SK-N-SH (cell line): Measurements from ENCODE around the gene COX4I1. TPM values are rescaled to one million over a fixed set of nuclear protein-coding genes. Genes with fewer than 3 reads are reported as not detected.

Source experiments
- CTCF ChIA-PET: fragments of 300-600, 350-600 bp; formaldehyde crosslinking; extraction: SDS; loops from one replicate; lab custom pipeline; 2021; lab: Yijun Ruan, JAX
- POLR2A ChIA-PET: fragments of 350-600 bp; sonication (Branson Sonifier 250); formaldehyde crosslinking; extraction: SDS; loops from one replicate; lab custom pipeline; 2020; ENCODE audit warnings: antibody characterized with exemption, inconsistent platforms; lab: Yijun Ruan, JAX
- DNase-seq: peaks from one replicate; pipeline ENCODE4 v3.0.0; 2012
- H2AFZ ChIP-seq: fragments of 200-600 bp; sonication (generic); 2 replicates; pipeline ENCODE4 v1.8.1; 2016; ENCODE audit warnings: antibody characterized with exemption, mild to moderate bottlenecking, low read depth
- H3F3A ChIP-seq: fragments of 200-600 bp; sonication (generic); replicated peaks from 2 replicates; pipeline ENCODE3; 2016; ENCODE audit warnings: antibody characterized with exemption, mild to moderate bottlenecking; ENCODE audit not compliant: insufficient read depth
- H3K27ac ChIP-seq, 2 experiments: fragments of 200-500 bp in 1 of 2; fragments of 200-600 bp in 1 of 2; sonication (Bioruptor generic) in 1 of 2; sonication (generic), shearing (Covaris generic) in 1 of 2; 2 replicates each; pipeline versions ENCODE4 v1.5.1 to v1.6.1; 2014 to 2016; ENCODE audit warnings: low read depth in 2 of 2, inconsistent platforms in 1 of 2, low read length in 1 of 2, mild to moderate bottlenecking in 1 of 2, mixed read lengths in 1 of 2
- H3K27me3 ChIP-seq: fragments of 200-600 bp; sonication (generic), shearing (Covaris generic); 2 replicates; pipeline ENCODE4 v1.6.1; 2016; ENCODE audit warnings: mixed run types; ENCODE audit not compliant: insufficient read depth
- H3K36me3 ChIP-seq, 2 experiments: fragments of 200-500 bp in 1 of 2; fragments of 200-600 bp in 1 of 2; sonication (Bioruptor generic) in 1 of 2; sonication (generic) in 1 of 2; replicated peaks in 1 of 2; 2 replicates each; pipeline versions ENCODE3 to v1.5.1; 2014 to 2016; ENCODE audit warnings: low read length in 1 of 2, mild to moderate bottlenecking in 1 of 2; ENCODE audit not compliant: insufficient read depth in 2 of 2, control insufficient read depth in 1 of 2
- H3K4me1 ChIP-seq, 2 experiments: fragments of 200-500 bp in 1 of 2; fragments of 200-600 bp in 1 of 2; sonication (Bioruptor generic) in 1 of 2; sonication (generic), shearing (Covaris generic) in 1 of 2; 2 replicates each; pipeline versions ENCODE4 v1.5.1 to v1.6.1; 2014 to 2016; ENCODE audit warnings: low read depth in 1 of 2, low read length in 1 of 2, mixed run types in 1 of 2; ENCODE audit not compliant: insufficient read depth in 2 of 2, control insufficient read depth in 1 of 2
- H3K4me2 ChIP-seq: fragments of 200-600 bp; sonication (generic), shearing (Covaris generic); 2 replicates; pipeline ENCODE4 v1.6.1; 2017; ENCODE audit warnings: mixed run types
- H3K4me3 ChIP-seq, 2 experiments: fragments of 200-500 bp in 1 of 2; fragments of 200-600 bp in 1 of 2; sonication (Bioruptor generic) in 1 of 2; sonication (generic), shearing (Covaris generic) in 1 of 2; 2 replicates each; pipeline versions ENCODE4 v1.5.1 to v1.8.1; 2014 to 2016; ENCODE audit warnings: low read depth in 2 of 2, inconsistent platforms in 1 of 2, low read length in 1 of 2, mild to moderate bottlenecking in 1 of 2, mixed read lengths in 1 of 2, moderate library complexity in 1 of 2
- H3K79me2 ChIP-seq: fragments of 200-600 bp; sonication (generic); 2 replicates; pipeline ENCODE4 v1.8.1; 2017; ENCODE audit warnings: mild to moderate bottlenecking; ENCODE audit not compliant: insufficient read depth
- H3K9ac ChIP-seq: fragments of 200-600 bp; sonication (generic); 2 replicates; pipeline ENCODE4 v1.6.1; 2017; ENCODE audit warnings: mixed run types
- H3K9me2 ChIP-seq: fragments of 200-600 bp; sonication (generic); 2 replicates; pipeline ENCODE4 v1.6.1; 2017; ENCODE audit warnings: mixed run types
- H3K9me3 ChIP-seq: fragments of 200-600 bp; sonication (generic); 2 replicates; pipeline ENCODE4 v1.6.1; 2017; ENCODE audit warnings: mixed run types, mild to moderate bottlenecking, moderate library complexity
- H4K20me1 ChIP-seq: fragments of 200-600 bp; sonication (generic); 2 replicates; pipeline ENCODE4 v1.6.1; 2017; ENCODE audit warnings: mild to moderate bottlenecking, mixed run types; ENCODE audit not compliant: insufficient read depth
- FOXJ3 ChIP-seq: sonication (generic); formaldehyde crosslinking; IDR thresholded peaks from 2 replicates; pipeline ENCODE4 v1.5.1; 2020; ENCODE audit warnings: mild to moderate bottlenecking, missing genetic modification reagents
- GATA2 ChIP-seq: sonication (generic); formaldehyde crosslinking; IDR thresholded peaks from 2 replicates; pipeline ENCODE4 v1.5.0; 2020; ENCODE audit warnings: mild to moderate bottlenecking, missing genetic modification reagents
- MEF2A ChIP-seq: IDR thresholded peaks from 2 replicates; pipeline ENCODE4 v1.4.0; 2012; ENCODE audit warnings: low read depth, borderline replicate concordance
- NFIC ChIP-seq: IDR thresholded peaks from 2 replicates; pipeline ENCODE4 v1.4.0; 2012; ENCODE audit warnings: borderline replicate concordance
- SIN3A ChIP-seq: IDR thresholded peaks from 2 replicates; pipeline ENCODE4 v1.6.1; 2012; ENCODE audit warnings: low read depth, mild to moderate bottlenecking, low read length, moderate library complexity, borderline replicate concordance
- TAF1 ChIP-seq: IDR thresholded peaks from 2 replicates; pipeline ENCODE4 v1.6.1; 2012; ENCODE audit warnings: low read depth, mild to moderate bottlenecking, low read length, moderate library complexity, borderline replicate concordance
- WGBS: methylation state at CpG from one replicate; pipeline ENCODE4 v1.1.6; 2017; ENCODE audit warnings: low lambda C conversion rate; 5-methylcytosine and 5-hydroxymethylcytosine counted together
- polyA plus RNA-seq, 3 experiments: library from polyadenylated mRNA; depleted of rRNA; stranded (reverse); fragments of >200 nt; gene quantifications; 2 replicates each; pipeline ENCODE4 v1.2.3, GENCODE V29; 2012
- TF ChIP-seq, protein P1 (sequence below): IDR thresholded peaks from 2 replicates; pipeline ENCODE4 v1.6.1; 2012; ENCODE audit warnings: mild to moderate bottlenecking, low read depth, low read length, moderate library complexity
- TF ChIP-seq, protein P2 (sequence below): IDR thresholded peaks from 2 replicates; pipeline ENCODE4 v1.4.0; 2012; ENCODE audit warnings: low read depth, borderline replicate concordance
- TF ChIP-seq, protein P3 (sequence below): fragments of 200-600 bp; sonication (generic); IDR thresholded peaks from 2 replicates; pipeline ENCODE4 v1.6.1; 2017; ENCODE audit warnings: antibody characterized with exemption, mild to moderate bottlenecking, moderate library complexity

COX4I1 gene
- polyA plus RNA-seq, 1 of the 3 experiments (the other 2 are of a cell fraction) = 1,294 TPM

DNA sequence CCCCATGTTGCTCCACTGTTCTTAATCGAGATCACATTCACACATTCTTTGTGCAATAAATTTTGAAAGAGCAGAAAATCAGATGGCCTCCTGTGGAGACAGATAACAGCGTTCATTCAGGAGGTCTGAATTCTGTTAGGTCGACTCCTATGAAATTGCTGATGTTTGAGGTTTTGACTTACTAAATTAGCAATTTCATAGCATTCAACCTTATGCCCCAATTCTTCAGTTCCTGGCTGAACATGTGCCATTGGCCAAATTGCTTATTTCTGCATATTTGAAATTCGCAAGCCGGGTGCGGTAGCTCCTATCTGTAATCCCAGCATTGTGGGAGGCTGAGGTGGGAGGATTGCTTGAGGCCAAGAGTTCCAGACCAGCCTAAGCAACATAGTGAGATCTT is 26.5 kb upstream of the COX4I1 start (continued):
- TF ChIP-seq, protein P1, sequence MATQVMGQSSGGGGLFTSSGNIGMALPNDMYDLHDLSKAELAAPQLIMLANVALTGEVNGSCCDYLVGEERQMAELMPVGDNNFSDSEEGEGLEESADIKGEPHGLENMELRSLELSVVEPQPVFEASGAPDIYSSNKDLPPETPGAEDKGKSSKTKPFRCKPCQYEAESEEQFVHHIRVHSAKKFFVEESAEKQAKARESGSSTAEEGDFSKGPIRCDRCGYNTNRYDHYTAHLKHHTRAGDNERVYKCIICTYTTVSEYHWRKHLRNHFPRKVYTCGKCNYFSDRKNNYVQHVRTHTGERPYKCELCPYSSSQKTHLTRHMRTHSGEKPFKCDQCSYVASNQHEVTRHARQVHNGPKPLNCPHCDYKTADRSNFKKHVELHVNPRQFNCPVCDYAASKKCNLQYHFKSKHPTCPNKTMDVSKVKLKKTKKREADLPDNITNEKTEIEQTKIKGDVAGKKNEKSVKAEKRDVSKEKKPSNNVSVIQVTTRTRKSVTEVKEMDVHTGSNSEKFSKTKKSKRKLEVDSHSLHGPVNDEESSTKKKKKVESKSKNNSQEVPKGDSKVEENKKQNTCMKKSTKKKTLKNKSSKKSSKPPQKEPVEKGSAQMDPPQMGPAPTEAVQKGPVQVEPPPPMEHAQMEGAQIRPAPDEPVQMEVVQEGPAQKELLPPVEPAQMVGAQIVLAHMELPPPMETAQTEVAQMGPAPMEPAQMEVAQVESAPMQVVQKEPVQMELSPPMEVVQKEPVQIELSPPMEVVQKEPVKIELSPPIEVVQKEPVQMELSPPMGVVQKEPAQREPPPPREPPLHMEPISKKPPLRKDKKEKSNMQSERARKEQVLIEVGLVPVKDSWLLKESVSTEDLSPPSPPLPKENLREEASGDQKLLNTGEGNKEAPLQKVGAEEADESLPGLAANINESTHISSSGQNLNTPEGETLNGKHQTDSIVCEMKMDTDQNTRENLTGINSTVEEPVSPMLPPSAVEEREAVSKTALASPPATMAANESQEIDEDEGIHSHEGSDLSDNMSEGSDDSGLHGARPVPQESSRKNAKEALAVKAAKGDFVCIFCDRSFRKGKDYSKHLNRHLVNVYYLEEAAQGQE = no peak
- no peak for TF ChIP-seq NFIC

DNA sequence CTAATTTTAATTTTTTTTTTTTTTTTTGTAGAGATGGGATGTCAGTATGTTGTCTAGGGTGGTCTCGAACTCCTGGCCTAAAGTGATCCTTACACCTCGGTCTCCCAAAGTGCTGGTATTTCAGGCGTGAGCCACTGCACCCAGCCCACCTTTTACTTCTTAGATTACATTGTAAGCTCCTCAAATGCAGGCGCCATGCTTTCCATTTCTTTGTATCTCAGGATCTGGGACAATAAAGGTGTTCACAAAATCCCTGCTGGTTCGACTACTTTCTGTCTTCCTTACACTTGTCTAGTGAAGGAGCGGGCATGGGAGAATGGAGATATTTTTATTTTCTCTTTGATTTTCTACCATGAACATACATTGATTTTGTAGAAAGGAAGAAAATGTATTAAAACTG is 25.4 kb upstream of the COX4I1 start:
- Histone ChIP-seq H3K27me3 (no peaks in the 10 kb centered on the region), H3K79me2 (no peaks in the 10 kb centered on the region), H3K9ac (no peak overlapping the region), H3K9me3 (no peaks in the 10 kb centered on the region), H3F3A (peaks cover 21% of the 10 kb centered on the region), H3K4me1 (no peaks in the 10 kb centered on the region), H3K36me3 (peaks cover 17 to 19% of the 10 kb centered on the region in 2 experiments), H4K20me1 (no peaks in the 10 kb centered on the region), H3K27ac (no peak overlapping the region), H3K4me2 (no peak overlapping the region), H3K4me3 (no peak overlapping the region), H3K9me2 (no peaks in the 10 kb centered on the region), H2AFZ (no peak overlapping the region)
- 73% methylated on average over 6 of the region's 6 CpGs for WGBS
- ChIA-PET CTCF (no interaction called here), POLR2A (no interaction called here)
- DNase-seq = no peak
- TF ChIP-seq GATA2 (CRISPR knock-in tag) (no peak), SIN3A (no peak), FOXJ3 (no peak), MEF2A (no peak), TAF1 (no peak)
- TF ChIP-seq, protein P1 = no peak
- TF ChIP-seq, protein P2, sequence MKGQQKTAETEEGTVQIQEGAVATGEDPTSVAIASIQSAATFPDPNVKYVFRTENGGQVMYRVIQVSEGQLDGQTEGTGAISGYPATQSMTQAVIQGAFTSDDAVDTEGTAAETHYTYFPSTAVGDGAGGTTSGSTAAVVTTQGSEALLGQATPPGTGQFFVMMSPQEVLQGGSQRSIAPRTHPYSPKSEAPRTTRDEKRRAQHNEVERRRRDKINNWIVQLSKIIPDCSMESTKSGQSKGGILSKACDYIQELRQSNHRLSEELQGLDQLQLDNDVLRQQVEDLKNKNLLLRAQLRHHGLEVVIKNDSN = no peak
- TF ChIP-seq, protein P3, sequence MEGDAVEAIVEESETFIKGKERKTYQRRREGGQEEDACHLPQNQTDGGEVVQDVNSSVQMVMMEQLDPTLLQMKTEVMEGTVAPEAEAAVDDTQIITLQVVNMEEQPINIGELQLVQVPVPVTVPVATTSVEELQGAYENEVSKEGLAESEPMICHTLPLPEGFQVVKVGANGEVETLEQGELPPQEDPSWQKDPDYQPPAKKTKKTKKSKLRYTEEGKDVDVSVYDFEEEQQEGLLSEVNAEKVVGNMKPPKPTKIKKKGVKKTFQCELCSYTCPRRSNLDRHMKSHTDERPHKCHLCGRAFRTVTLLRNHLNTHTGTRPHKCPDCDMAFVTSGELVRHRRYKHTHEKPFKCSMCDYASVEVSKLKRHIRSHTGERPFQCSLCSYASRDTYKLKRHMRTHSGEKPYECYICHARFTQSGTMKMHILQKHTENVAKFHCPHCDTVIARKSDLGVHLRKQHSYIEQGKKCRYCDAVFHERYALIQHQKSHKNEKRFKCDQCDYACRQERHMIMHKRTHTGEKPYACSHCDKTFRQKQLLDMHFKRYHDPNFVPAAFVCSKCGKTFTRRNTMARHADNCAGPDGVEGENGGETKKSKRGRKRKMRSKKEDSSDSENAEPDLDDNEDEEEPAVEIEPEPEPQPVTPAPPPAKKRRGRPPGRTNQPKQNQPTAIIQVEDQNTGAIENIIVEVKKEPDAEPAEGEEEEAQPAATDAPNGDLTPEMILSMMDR = no peak
